Heart left ventricle (tissue), 16 donors: ENCODE measurements around the gene IFT80. TPM values are rescaled to one million over a fixed set of nuclear protein-coding genes. Genes with fewer than 3 reads are reported as not detected.
A peak's percentile ranks its signal among the peaks of the same experiment; 100 is the strongest.

Experiments used
- ATAC-seq, 4 donors: fragments of 200-7000 bp; cut with Tn5 transposase; one replicate each; pipeline ENCODE4 v1.9.1; 2020 to 2022; ENCODE audit warnings: moderate library complexity in 4 of 4, mild to moderate bottlenecking in 3 of 4, moderate number of reproducible peaks in 1 of 4
- DNase-seq, 5 donors: peaks; one replicate each; pipeline ENCODE4 v3.0.0-alpha.2; 2020
- H3K27ac ChIP-seq, 12 donors: fragments of 200-600 bp; sonication (generic) in 4 of 12; one replicate each; pipeline versions ENCODE4 v1.5.0 to v1.8.0; 2016 to 2022; ENCODE audit warnings: mild to moderate bottlenecking in 2 of 12
- H3K27me3 ChIP-seq, 9 donors: fragments of 200-600 bp; sonication (generic) in 2 of 9; one replicate each; pipeline versions ENCODE4 v1.5.1 to v1.8.0; 2016 to 2022; ENCODE audit warnings: mild to moderate bottlenecking in 3 of 9
- H3K36me3 ChIP-seq, 9 donors: fragments of 200-600 bp; sonication (generic) in 2 of 9; one replicate each; pipeline versions ENCODE4 v1.5.0 to v1.8.0; 2018 to 2022; ENCODE audit warnings: mild to moderate bottlenecking in 2 of 9
- H3K4me1 ChIP-seq, 12 donors: fragments of 200-600 bp; sonication (generic) in 4 of 12; one replicate each; pipeline versions ENCODE4 v1.5.0 to v1.8.0; 2016 to 2022; ENCODE audit warnings: mild to moderate bottlenecking in 3 of 12
- H3K4me3 ChIP-seq, 12 donors: fragments of 200-600 bp; sonication (generic) in 4 of 12; one replicate each; pipeline versions ENCODE4 v1.5.0 to v1.8.0; 2017 to 2022; ENCODE audit warnings: mild to moderate bottlenecking in 9 of 12, moderate library complexity in 4 of 12
- H3K9me3 ChIP-seq, 12 donors: fragments of 200-600 bp; sonication (generic) in 4 of 12; one replicate each; pipeline versions ENCODE4 v1.5.0 to v1.8.0; 2016 to 2022; ENCODE audit warnings: mild to moderate bottlenecking in 1 of 12
- CTCF ChIP-seq, 12 donors: fragments of 200-600 bp; sonication (generic) in 4 of 12; IDR thresholded peaks; one replicate each; pipeline versions ENCODE4 v1.5.0 to v1.8.0; 2018 to 2022; ENCODE audit warnings: antibody characterized with exemption in 12 of 12, mild to moderate bottlenecking in 5 of 12
- POLR2A ChIP-seq, 2 donors: fragments of 450-650 bp; IDR thresholded peaks; one replicate each; pipeline ENCODE4 v1.6.1; 2017; ENCODE audit warnings: antibody characterized with exemption in 2 of 2, mild to moderate bottlenecking in 2 of 2, moderate library complexity in 2 of 2
- WGBS, 4 donors: extraction: QIAGEN DNeasy Blood & Tissue Kit in 2 of 4; methylation state at CpG; one replicate each; pipeline versions ENCODE4 v1.1.5 to v1.1.7; 2013 to 2018; 5-methylcytosine and 5-hydroxymethylcytosine counted together
- intact Hi-C, 10 donors: fragments of 100-400 bp; cut with DNase I; formaldehyde crosslinking; loops; one replicate each; pipeline versions ENCODE4 v1.11.1 to v1.14.2; 2022
- long read RNA-seq, 3 donors: library from polyadenylated mRNA; unstranded; transcript quantifications; one replicate each; pipeline ENCODE4 v2.0.0, GENCODE V29; 2020 to 2021
- polyA plus RNA-seq, 2 donors: library from polyadenylated mRNA; stranded (reverse); fragments of 200-250 nt; gene quantifications; one replicate each; pipeline ENCODE4 v1.2.3, GENCODE V29; 2013
- total RNA-seq, 9 donors: library from RNA; depleted of rRNA in 2 of 9; stranded (reverse); fragments of >200 nt in 2 of 9; fragmentation: NEBNext Ultra II Directional in 3 of 9; extraction: Animal tissue kit (Norgen Biotek cat#: 25700) in 3 of 9; gene quantifications; one replicate each; pipeline versions ENCODE4 v1.1.0 to v1.2.4, GENCODE V29; 2016 to 2023
- donor health status: ischemic (EF 13 %, LVEDD 7.1; RV severe dilation, severe dysfunction).
- donor health status: healthy with polysubstance abuse.
- donor health status: DM: no; HTN: yes; CAD: no.
- donor health status: DM: no; HTN: no; CAD: no.
- donor health status: ischemic (EF 25% LVEDD 6.9; RV normal size, moderate dysfunction).
- donor health status: ischemic (EF 25% LVEDD 5.7; RV mildly dilated, moderate dysfunction).
- donor health status: healthy.
- donor health status: DM: yes; HTN: yes; CAD: no.
- donor health status: ischemic (EF 35%, LVEDD 5.7; RV mildly dilated, moderate dysfunction).
- donor health status: nonischemic (EF 11% LVEDD 7.7; RV severe dilation, severe dysfunction).
- donor health status: DM: yes; HTN: yes; CAD: no.
- donor health status: PGD.
- donor health status: ischemic (EF 29% LVEDD 5.4; RV normal size, mild dysfunction).
- donor health status: nonischemic (EF 23%, LVEDD 6.1; RV moderate dilation, normal function).

The IFT80 gene
- total RNA-seq = 10 to 100 TPM in 6 of 9 donors, 1 to 10 TPM in 3; 6.8 to 18.6 (median 10.6) TPM
- polyA plus RNA-seq = 1 to 10 TPM; 6.2 to 6.4 TPM
- long read RNA-seq, donor 1, full-length matches to known transcripts = 2 of 2 reads
- long read RNA-seq, donor 1, partial matches to known transcripts = 0 of 2 reads
- long read RNA-seq, donor 1, other reads (novel, unspliced or antisense) = 0 of 2 reads
- long read RNA-seq, donor 2, full-length matches to known transcripts = 4 of 7 reads
- long read RNA-seq, donor 2, partial matches to known transcripts = 0 of 7 reads
- long read RNA-seq, donor 2, other reads (novel, unspliced or antisense) = 3 of 7 reads
- long read RNA-seq, donor 3, partial matches to known transcripts = 1 of 2 reads
- long read RNA-seq, donor 3, other reads (novel, unspliced or antisense) = 1 of 2 reads

- intact Hi-C loops = loop anchor here in 2 of 10 donors (1.0 to 5.0 kb wide), 2 partner anchors 166 to 168 kb away; partner anchors contain the start of gene KPNA4 (in 2 of the 2)
- H3K27ac ChIP-seq = peak within 1 kb of the TSS; percentile 72 to 93 (median 86)
- H3K36me3 ChIP-seq = no peaks in the 10 kb centered on the region
- peaks cover 0 to 34% (median 17%) of the 10 kb centered on the region in 12 donors for H3K4me1 ChIP-seq
- 0 to 1% (median 0%) methylated on average over 60 to 63 of the region's 63 CpGs for WGBS, 4 donors
- ATAC-seq (peak; percentile 99), DNase-seq (peak; percentile 96 to 98 (median 97))
- H3K9me3 ChIP-seq = no peaks in the 10 kb centered on the region
- H3K4me3 ChIP-seq = peak within 1 kb of the TSS; percentile 47 to 90 (median 74)
- TF ChIP-seq POLR2A (IDR thresholded peaks at IDR 0.05) = peak in 1 of 2 donors; percentile 47
- TF ChIP-seq CTCF (IDR thresholded peaks at IDR 0.05) = no peak
- no peaks in the 10 kb centered on the region for H3K27me3 ChIP-seq
These were observed at the start of gene IFT80, which contains the start of gene SMC4 for GRCh38 chr3:160399125-160400029. TSS of gene IFT80 (minus strand) at chr3:160399225. CDS start at chr3:160384600, 14,625 bp downstream. TSS of gene SMC4 (plus strand) at chr3:160399650. CDS start at chr3:160400827, 1,177 bp downstream.

GRCh38 chr3:160447544-160447943, 48.5 kb upstream of the IFT80 start:
- H3K9me3 ChIP-seq = peaks cover 0 to 7% (median 0%) of the 10 kb centered on the region in 12 donors
- H3K4me1 ChIP-seq = peaks cover 0 to 19% (median 8%) of the 10 kb centered on the region in 12 donors
- ATAC-seq (no peak), DNase-seq (no peak)
- no peaks in the 10 kb centered on the region for H3K36me3 ChIP-seq
- intact Hi-C loops = no loop called here
- no peak overlapping the region for H3K4me3 ChIP-seq
- no peak for TF ChIP-seq POLR2A (IDR thresholded peaks at IDR 0.05)
- peaks cover 0 to 24% (median 8%) of the 10 kb centered on the region in 9 donors for H3K27me3 ChIP-seq
- WGBS, 4 donors = 75 to 83% (median 78%) methylated on average over 3 of the region's 3 CpGs
- H3K27ac ChIP-seq = no peak overlapping the region

- Histone ChIP-seq H3K4me3 (no peak overlapping the region), H3K36me3 (no peaks in the 10 kb centered on the region), H3K4me1 (peaks cover 0 to 19% (median 8%) of the 10 kb centered on the region in 12 donors), H3K9me3 (peaks cover 0 to 7% (median 0%) of the 10 kb centered on the region in 12 donors), H3K27me3 (peaks cover 0 to 24% (median 8%) of the 10 kb centered on the region in 9 donors), H3K27ac (no peak overlapping the region)
- no peak for ATAC-seq
- 95 to 100% (median 98%) methylated on average over 13 of the region's 13 CpGs for whole genome bisulfite sequencing, 4 donors
- TF ChIP-seq CTCF (IDR thresholded peaks at IDR 0.05) = no peak
- no peak for TF ChIP-seq POLR2A (IDR thresholded peaks at IDR 0.05)
- intact Hi-C loops = no loop called here
- peak in 1 of 5 donors; percentile 48 for DNase-seq
These were observed 47.6 kb upstream of the IFT80 start for GRCh38 chr3:160446522-160447056.

- Histone ChIP-seq H3K4me3 (no peak overlapping the region), H3K27me3 (peaks cover 0 to 24% (median 8%) of the 10 kb centered on the region in 9 donors), H3K27ac (no peak overlapping the region), H3K4me1 (peaks cover 0 to 19% (median 8%) of the 10 kb centered on the region in 12 donors), H3K9me3 (peaks cover 0 to 7% (median 0%) of the 10 kb centered on the region in 12 donors), H3K36me3 (no peaks in the 10 kb centered on the region)
- DNase-seq = no peak
- 91 to 100% (median 97%) methylated on average over 1 of the region's 1 CpG for WGBS, 4 donors
- TF ChIP-seq CTCF (IDR thresholded peaks at IDR 0.05) (no peak), POLR2A (IDR thresholded peaks at IDR 0.05) (no peak)
- ATAC-seq = no peak
- intact Hi-C loops = no loop called here
These were observed 46.8 kb upstream of the IFT80 start for GRCh38 chr3:160445854-160446253.
